CD4-positive, CD25-positive, alpha-beta regulatory T cell (primary cell): ENCODE data around the gene REM1. TPM values are rescaled to one million over a fixed set of nuclear protein-coding genes. Genes with fewer than 3 reads are reported as not detected.
"Not testable (repeated sequence)": the region's sequence is repeated elsewhere in the genome, so short reads cannot be mapped to it uniquely, and the experiment has no call there.

Source experiments
- ATAC-seq, 2 donors: fragments of 150-1000 bp; cut with Tn5 transposase; one replicate each; pipeline ENCODE4 v1.10.0; 2021; ENCODE audit warnings: low read depth in 2 of 2, moderate number of reproducible peaks in 2 of 2, moderate library complexity in 1 of 2
- DNase-seq, 3 donors: peaks; one replicate each; pipeline versions ENCODE4 v3.0.0 to v3.0.0-alpha.2; 2012 to 2022; ENCODE audit warnings: mixed read lengths in 1 of 3
- H3K27ac ChIP-seq: one replicate; pipeline ENCODE4 v1.7.0; 2013; ENCODE audit warnings: mild to moderate bottlenecking, low read length; ENCODE audit not compliant: insufficient read depth, poor library complexity, severe bottlenecking
- H3K27me3 ChIP-seq: one replicate; pipeline ENCODE4 v1.7.0; 2013; ENCODE audit warnings: low read length; ENCODE audit not compliant: control insufficient read depth, insufficient read depth
- H3K36me3 ChIP-seq: one replicate; pipeline ENCODE4 v1.7.0; 2013; ENCODE audit warnings: mild to moderate bottlenecking, low read length, moderate library complexity; ENCODE audit not compliant: control insufficient read depth, insufficient read depth
- H3K4me1 ChIP-seq: 2 replicates; pipeline ENCODE4 v1.7.0; 2013; ENCODE audit warnings: mild to moderate bottlenecking, low read length; ENCODE audit not compliant: insufficient read depth, control insufficient read depth, poor library complexity, severe bottlenecking
- H3K4me3 ChIP-seq: one replicate; pipeline ENCODE4 v1.7.0; 2013; ENCODE audit warnings: low read depth, mild to moderate bottlenecking, low read length, moderate library complexity
- H3K9me3 ChIP-seq, 2 experiments: 1 replicate in 1 of 2; 2 replicates in 1 of 2; pipeline ENCODE4 v1.7.0; 2013; ENCODE audit warnings: low read length in 2 of 2, mild to moderate bottlenecking in 1 of 2, moderate library complexity in 1 of 2; ENCODE audit not compliant: control insufficient read depth in 2 of 2
- H3K27ac Mint-ChIP-seq, 3 donors: one replicate each; pipeline ENCODE4 v1.8.0; 2020 to 2022; ENCODE audit warnings: mild to moderate bottlenecking in 3 of 3, mixed read lengths in 3 of 3, moderate library complexity in 2 of 3
- H3K27me3 Mint-ChIP-seq: one replicate; pipeline ENCODE4 v1.8.0; 2022; ENCODE audit warnings: mild to moderate bottlenecking, mixed read lengths
- H3K36me3 Mint-ChIP-seq: one replicate; pipeline ENCODE4 v1.8.0; 2020; ENCODE audit warnings: mixed read lengths
- H3K4me1 Mint-ChIP-seq, 4 donors: one replicate each; pipeline ENCODE4 v1.8.0; 2020 to 2022; ENCODE audit warnings: mixed read lengths in 4 of 4, mild to moderate bottlenecking in 1 of 4
- H3K4me3 Mint-ChIP-seq, 4 donors: one replicate each; pipeline ENCODE4 v1.8.0; 2020 to 2022; ENCODE audit warnings: mild to moderate bottlenecking in 4 of 4, mixed read lengths in 4 of 4, moderate library complexity in 3 of 4
- H3K9me3 Mint-ChIP-seq, 7 donors: one replicate each; pipeline ENCODE4 v1.8.0; 2020 to 2022; ENCODE audit warnings: mixed read lengths in 7 of 7, mild to moderate bottlenecking in 3 of 7, moderate library complexity in 2 of 7
- polyA plus RNA-seq, 4 donors: library from polyadenylated mRNA; unstranded; fragments of 300-500 nt; fragmentation: Illumina TruSeq; gene quantifications; one replicate each; pipeline ENCODE4 v1.2.3, GENCODE V29; 2021
- total RNA-seq: library from RNA; stranded (reverse); gene quantifications from one replicate; pipeline ENCODE4 v1.2.3, GENCODE V29; 2022

The REM1 gene
- total and polyA plus RNA-seq, 5 donors from 2014 or later, result not detected

GRCh38 chr20:31521267-31521666 is 46.2 kb downstream of the REM1 start:
- not testable (repeated sequence) for H3K9me3 Mint-ChIP-seq, H3K4me3 ChIP-seq, DNase-seq, H3K27ac ChIP-seq, H3K9me3 ChIP-seq, H3K27me3 Mint-ChIP-seq, ATAC-seq, H3K27me3 ChIP-seq
- H3K4me1 Mint-ChIP-seq, result peaks cover 13 to 62% (median 41%) of the 10 kb centered on the region in 4 donors
- peaks cover 37% of the 10 kb centered on the region for H3K36me3 ChIP-seq
- H3K4me1 ChIP-seq, result peaks cover 26% of the 10 kb centered on the region
- H3K36me3 Mint-ChIP-seq, result peaks cover 12% of the 10 kb centered on the region
- H3K4me3 Mint-ChIP-seq, result peak overlapping the region in 1 of 4 donors; percentile 27
- H3K27ac Mint-ChIP-seq, result peak overlapping the region in 1 of 3 donors; percentile 78

DNA sequence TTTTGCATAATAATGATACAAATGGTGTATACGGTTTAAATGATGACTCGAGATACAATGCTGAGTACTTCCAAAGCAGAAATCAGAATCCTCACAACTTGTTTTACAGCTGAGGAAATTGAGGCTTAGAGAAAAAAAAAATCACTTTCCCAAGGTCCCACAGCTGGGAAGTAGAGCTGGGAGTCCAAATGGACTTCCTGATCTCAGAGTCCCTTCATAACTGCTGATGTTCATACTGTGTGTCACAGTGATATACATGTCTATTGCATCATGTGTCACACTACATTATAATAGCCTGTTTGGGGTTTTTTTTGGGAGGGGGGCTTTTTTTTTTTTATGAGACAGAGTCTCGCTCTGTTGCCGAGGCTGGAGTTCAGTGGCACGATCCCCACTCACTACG is 47.6 kb downstream of the REM1 start:
- ATAC-seq (no peak), DNase-seq (no peak)
- H3K9me3 ChIP-seq, result no peaks in the 10 kb centered on the region
- peaks cover 13% of the 10 kb centered on the region for H3K4me1 ChIP-seq
- Mint-ChIP-seq H3K4me3 (peak overlapping the region in 1 of 4 donors; percentile 61), H3K27me3 (no peaks in the 10 kb centered on the region), H3K9me3 (no peaks in the 10 kb centered on the region), H3K4me1 (peaks cover 13 to 72% (median 41%) of the 10 kb centered on the region in 4 donors), H3K27ac (peak overlapping the region; percentile 15 to 59 (median 56)), H3K36me3 (peaks cover 17% of the 10 kb centered on the region)
- no peaks in the 10 kb centered on the region for H3K27me3 ChIP-seq
- H3K4me3 ChIP-seq, result no peak overlapping the region
- no peak overlapping the region for H3K27ac ChIP-seq
- H3K36me3 ChIP-seq, result peaks cover 49% of the 10 kb centered on the region

- Mint-ChIP-seq H3K27me3 (no peaks in the 10 kb centered on the region), H3K27ac (peak overlapping the region in 1 of 3 donors; percentile 25), H3K36me3 (peaks cover 21% of the 10 kb centered on the region), H3K4me1 (peaks cover 13 to 71% (median 41%) of the 10 kb centered on the region in 4 donors), H3K4me3 (peak overlapping the region in 1 of 4 donors; percentile 38), H3K9me3 (no peaks in the 10 kb centered on the region)
- no peak overlapping the region for H3K27ac ChIP-seq
- no peak overlapping the region for H3K4me3 ChIP-seq
- H3K9me3 ChIP-seq, result no peaks in the 10 kb centered on the region
- ATAC-seq (peak in 1 of 2 donors; percentile 60), DNase-seq (no peak)
- no peaks in the 10 kb centered on the region for H3K27me3 ChIP-seq
- H3K36me3 ChIP-seq, result peaks cover 57% of the 10 kb centered on the region
- H3K4me1 ChIP-seq, result peaks cover 11% of the 10 kb centered on the region
Measured at GRCh38 chr20:31523361-31524283, 48.5 kb downstream of the REM1 start.

GRCh38 chr20:31527266-31527665 is 52.2 kb downstream of the REM1 start:
- Mint-ChIP-seq H3K36me3 (peaks cover 28% of the 10 kb centered on the region), H3K9me3 (no peaks in the 10 kb centered on the region), H3K4me1 (peaks cover 9 to 39% (median 22%) of the 10 kb centered on the region in 4 donors), H3K27ac (no peak overlapping the region), H3K27me3 (no peaks in the 10 kb centered on the region), H3K4me3 (no peak overlapping the region)
- Histone ChIP-seq H3K4me3 (no peak overlapping the region), H3K4me1 (peaks cover 5% of the 10 kb centered on the region), H3K36me3 (peaks cover 66% of the 10 kb centered on the region), H3K27me3 (no peaks in the 10 kb centered on the region), H3K9me3 (no peaks in the 10 kb centered on the region), H3K27ac (no peak overlapping the region)
- no peak for DNase-seq
- no peak for ATAC-seq

Other genes with a start within 250 kb of the REM1 start
- not detected for gene DEFB115, start 217.6 kb upstream of the REM1 start, total RNA-seq
- gene DEFB115, start 217.6 kb upstream of the REM1 start, polyA plus RNA-seq, result not detected
- gene DEFB116, start 166.7 kb upstream of the REM1 start, total RNA-seq, result not detected
- not detected for gene DEFB116, start 166.7 kb upstream of the REM1 start, polyA plus RNA-seq
- gene DEFB118, start 106.7 kb upstream of the REM1 start, total RNA-seq, result not detected
- gene DEFB118, start 106.7 kb upstream of the REM1 start, polyA plus RNA-seq, result not detected
- not detected for gene DEFB119, start 84.7 kb upstream of the REM1 start, total RNA-seq
- not detected for gene DEFB119, start 84.7 kb upstream of the REM1 start, polyA plus RNA-seq
- not detected for gene DEFB121, start 69.1 kb upstream of the REM1 start, total RNA-seq
- not detected for gene DEFB121, start 69.1 kb upstream of the REM1 start, polyA plus RNA-seq
- not detected for gene DEFB123, start 34.7 kb upstream of the REM1 start, total RNA-seq
- not detected for gene DEFB123, start 34.7 kb upstream of the REM1 start, polyA plus RNA-seq
- gene DEFB124, start 161 bp upstream of the REM1 start, total RNA-seq, result not detected
- gene DEFB124, start 161 bp upstream of the REM1 start, polyA plus RNA-seq, result not detected
- 111 TPM for gene HM13, start 39.2 kb downstream of the REM1 start, total RNA-seq
- gene HM13, start 39.2 kb downstream of the REM1 start, polyA plus RNA-seq, result 100 to 1,000 TPM; 119 to 142 (median 137) TPM
- 9.4 TPM for gene ID1, start 130.0 kb downstream of the REM1 start, total RNA-seq
- gene ID1, start 130.0 kb downstream of the REM1 start, polyA plus RNA-seq, result 1 to 10 TPM in 2 of 4 donors, under 1 TPM in 2; 0.71 to 2.6 (median 0.91) TPM
- not detected for gene COX4I2, start 162.6 kb downstream of the REM1 start, total RNA-seq
- gene COX4I2, start 162.6 kb downstream of the REM1 start, polyA plus RNA-seq, result not detected
- gene BCL2L1, start 247.6 kb downstream of the REM1 start, total RNA-seq, result 38.1 TPM
- 10 to 100 TPM; 15.5 to 19.6 (median 17.3) TPM for gene BCL2L1, start 247.6 kb downstream of the REM1 start, polyA plus RNA-seq